GM12878 (cell line): ENCODE measurements around the gene RPS16. TPM values are rescaled to one million over a fixed set of nuclear protein-coding genes. Genes with fewer than 3 reads are reported as not detected.

Experiments used
- DPF2 ChIP-seq: fragments of 450-650 bp; IDR thresholded peaks from 2 replicates; pipeline ENCODE4 v1.6.1; 2017; ENCODE audit warnings: mild to moderate bottlenecking
- NFXL1 ChIP-seq: fragments of 450-650 bp; IDR thresholded peaks from 2 replicates; pipeline ENCODE4 v1.6.1; 2017; ENCODE audit warnings: antibody characterized with exemption, mild to moderate bottlenecking, borderline replicate concordance
- NR2F1 ChIP-seq: fragments of 450-650 bp; conservative IDR thresholded peaks from 2 replicates; pipeline ENCODE4 v1.6.1; 2017; ENCODE audit warnings: mild to moderate bottlenecking
- NRF1 ChIP-seq: conservative IDR thresholded peaks from 2 replicates; pipeline ENCODE4 v1.6.1; 2011; ENCODE audit warnings: mild to moderate bottlenecking, low read depth, low read length, improper control_type of control experiment
- RUNX3 ChIP-seq: IDR thresholded peaks from 2 replicates; pipeline ENCODE4 v1.6.1; 2012; ENCODE audit warnings: low read length, inconsistent platforms
- SIX5 ChIP-seq: IDR thresholded peaks from 2 replicates; pipeline ENCODE4 v1.6.1; 2011; ENCODE audit warnings: mild to moderate bottlenecking, low read depth, low read length, moderate library complexity; ENCODE audit not compliant: severe bottlenecking
- TCF3 ChIP-seq: IDR thresholded peaks from 2 replicates; pipeline ENCODE4 v1.6.1; 2012; ENCODE audit warnings: low read depth, mild to moderate bottlenecking, low read length, borderline replicate concordance; ENCODE audit not compliant: insufficient read depth
- ZNF217 ChIP-seq: fragments of 450-650 bp; IDR thresholded peaks from 2 replicates; pipeline ENCODE4 v1.6.1; 2017; ENCODE audit warnings: antibody characterized with exemption, mild to moderate bottlenecking
- ZNF384 ChIP-seq: IDR thresholded peaks from 2 replicates; pipeline ENCODE4 v1.6.1; 2012; ENCODE audit warnings: low read depth, mild to moderate bottlenecking, low read length, improper control_type of control experiment, borderline replicate concordance
- polyA plus RNA-seq, 11 experiments: library from polyadenylated mRNA; depleted of rRNA in 4 of 11; unstranded in 6 of 11; stranded (reverse) in 5 of 11; fragments of >200 nt; fragmentation: Nextera tagmentation in 4 of 11; fragmentation: Illumina TruSeq in 1 of 11; extraction: Ambion mirVana in 4 of 11; extraction: Trizol in 1 of 11; gene quantifications; 1 replicate in 1 of 11; 2 replicates in 10 of 11; pipeline versions ENCODE4 v1.2.1 to v1.2.3, GENCODE V29; 2011 to 2016; ENCODE audit warnings: inconsistent platforms in 2 of 11, missing spikeins in 2 of 11, low read depth in 1 of 11
- total RNA-seq, 4 experiments: library from RNA; depleted of rRNA in 3 of 4; stranded (reverse); fragments of >200 nt in 3 of 4; fragmentation: Illumina TruSeq in 1 of 4; extraction: Trizol in 1 of 4; gene quantifications; 2 replicates each; pipeline versions ENCODE4 v1.2.1 to v1.2.3, GENCODE V29; 2013 to 2021
- TF ChIP-seq, protein P1 (sequence below): fragments of 450-650 bp; formaldehyde crosslinking; IDR thresholded peaks from 2 replicates; pipeline ENCODE4 v1.4.0; 2022; ENCODE audit warnings: mild to moderate bottlenecking, moderate library complexity
- TF ChIP-seq, protein P2 (sequence below): IDR thresholded peaks from 2 replicates; pipeline ENCODE4 v1.6.1; 2012; ENCODE audit warnings: low read depth, low read length, improper control_type of control experiment
- TF ChIP-seq, protein P3 (sequence below): fragments of 450-650 bp; formaldehyde crosslinking; IDR thresholded peaks from 2 replicates; pipeline ENCODE4 v1.5.0; 2022; ENCODE audit warnings: mild to moderate bottlenecking, missing genetic modification characterization
- TF ChIP-seq, protein P4 (sequence below): fragments of 450-650 bp; IDR thresholded peaks from 2 replicates; pipeline ENCODE4 v1.6.1; 2017; ENCODE audit warnings: mild to moderate bottlenecking, moderate library complexity

RPS16 gene
- total and polyA plus RNA-seq, 10 of the 15 experiments (the other 5 are each of a cell fraction or from before 2014, with no cell fraction given), result 148 to 4,810 (median 2,343) TPM

DNA sequence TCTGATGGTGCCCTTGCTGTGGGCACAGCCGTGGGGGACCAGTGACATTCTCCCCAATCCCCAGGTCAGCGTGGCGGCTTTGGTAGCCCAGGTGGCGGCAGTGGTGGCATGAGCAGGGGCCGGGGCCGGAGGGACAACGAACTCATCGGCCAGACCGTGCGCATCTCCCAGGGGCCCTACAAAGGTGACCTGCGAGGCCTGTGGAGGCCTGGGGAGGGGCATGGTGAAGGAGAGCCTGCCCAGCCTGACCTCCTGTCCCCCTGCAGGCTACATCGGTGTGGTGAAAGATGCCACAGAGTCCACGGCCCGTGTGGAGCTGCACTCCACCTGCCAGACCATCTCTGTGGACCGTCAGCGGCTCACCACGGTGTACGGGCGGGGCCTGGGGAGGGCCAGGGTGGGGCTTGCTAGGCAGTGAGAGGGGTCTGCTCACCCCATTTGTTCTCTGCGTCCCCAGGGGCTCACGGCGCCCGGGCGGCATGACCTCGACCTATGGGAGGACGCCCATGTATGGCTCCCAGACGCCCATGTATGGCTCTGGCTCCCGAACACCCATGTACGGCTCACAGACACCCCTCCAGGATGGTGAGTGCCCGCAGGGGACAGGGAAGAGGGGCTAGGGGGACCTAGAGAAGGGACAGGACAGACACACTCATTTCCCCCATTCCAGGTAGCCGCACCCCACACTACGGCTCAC lies 37.1 kb upstream of the RPS16 start (continued):
- TF ChIP-seq, protein P1, sequence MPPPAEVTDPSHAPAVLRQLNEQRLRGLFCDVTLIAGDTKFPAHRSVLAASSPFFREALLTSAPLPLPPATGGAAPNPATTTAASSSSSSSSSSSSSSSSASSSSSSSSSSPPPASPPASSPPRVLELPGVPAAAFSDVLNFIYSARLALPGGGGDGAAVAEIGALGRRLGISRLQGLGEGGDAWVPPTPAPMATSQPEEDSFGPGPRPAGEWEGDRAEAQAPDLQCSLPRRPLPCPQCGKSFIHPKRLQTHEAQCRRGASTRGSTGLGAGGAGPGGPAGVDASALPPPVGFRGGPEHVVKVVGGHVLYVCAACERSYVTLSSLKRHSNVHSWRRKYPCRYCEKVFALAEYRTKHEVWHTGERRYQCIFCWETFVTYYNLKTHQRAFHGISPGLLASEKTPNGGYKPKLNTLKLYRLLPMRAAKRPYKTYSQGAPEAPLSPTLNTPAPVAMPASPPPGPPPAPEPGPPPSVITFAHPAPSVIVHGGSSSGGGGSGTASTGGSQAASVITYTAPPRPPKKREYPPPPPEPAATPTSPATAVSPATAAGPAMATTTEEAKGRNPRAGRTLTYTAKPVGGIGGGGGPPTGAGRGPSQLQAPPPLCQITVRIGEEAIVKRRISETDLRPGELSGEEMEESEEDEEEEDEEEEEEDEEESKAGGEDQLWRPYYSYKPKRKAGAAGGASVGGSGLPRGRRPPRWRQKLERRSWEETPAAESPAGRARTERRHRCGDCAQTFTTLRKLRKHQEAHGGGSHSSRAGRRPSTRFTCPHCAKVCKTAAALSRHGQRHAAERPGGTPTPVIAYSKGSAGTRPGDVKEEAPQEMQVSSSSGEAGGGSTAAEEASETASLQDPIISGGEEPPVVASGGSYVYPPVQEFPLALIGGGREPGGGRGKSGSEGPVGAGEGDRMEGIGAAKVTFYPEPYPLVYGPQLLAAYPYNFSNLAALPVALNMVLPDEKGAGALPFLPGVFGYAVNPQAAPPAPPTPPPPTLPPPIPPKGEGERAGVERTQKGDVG (CRISPR knock-in tag), result no peak
- TF ChIP-seq NRF1 (no peak), ZNF217 (no peak), TCF3 (no peak), SIX5 (no peak), DPF2 (no peak), RUNX3 (no peak), NFXL1 (no peak), ZNF384 (no peak), NR2F1 (no peak)
- TF ChIP-seq, protein P2, sequence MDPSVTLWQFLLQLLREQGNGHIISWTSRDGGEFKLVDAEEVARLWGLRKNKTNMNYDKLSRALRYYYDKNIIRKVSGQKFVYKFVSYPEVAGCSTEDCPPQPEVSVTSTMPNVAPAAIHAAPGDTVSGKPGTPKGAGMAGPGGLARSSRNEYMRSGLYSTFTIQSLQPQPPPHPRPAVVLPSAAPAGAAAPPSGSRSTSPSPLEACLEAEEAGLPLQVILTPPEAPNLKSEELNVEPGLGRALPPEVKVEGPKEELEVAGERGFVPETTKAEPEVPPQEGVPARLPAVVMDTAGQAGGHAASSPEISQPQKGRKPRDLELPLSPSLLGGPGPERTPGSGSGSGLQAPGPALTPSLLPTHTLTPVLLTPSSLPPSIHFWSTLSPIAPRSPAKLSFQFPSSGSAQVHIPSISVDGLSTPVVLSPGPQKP, result no peak
- TF ChIP-seq, protein P3, sequence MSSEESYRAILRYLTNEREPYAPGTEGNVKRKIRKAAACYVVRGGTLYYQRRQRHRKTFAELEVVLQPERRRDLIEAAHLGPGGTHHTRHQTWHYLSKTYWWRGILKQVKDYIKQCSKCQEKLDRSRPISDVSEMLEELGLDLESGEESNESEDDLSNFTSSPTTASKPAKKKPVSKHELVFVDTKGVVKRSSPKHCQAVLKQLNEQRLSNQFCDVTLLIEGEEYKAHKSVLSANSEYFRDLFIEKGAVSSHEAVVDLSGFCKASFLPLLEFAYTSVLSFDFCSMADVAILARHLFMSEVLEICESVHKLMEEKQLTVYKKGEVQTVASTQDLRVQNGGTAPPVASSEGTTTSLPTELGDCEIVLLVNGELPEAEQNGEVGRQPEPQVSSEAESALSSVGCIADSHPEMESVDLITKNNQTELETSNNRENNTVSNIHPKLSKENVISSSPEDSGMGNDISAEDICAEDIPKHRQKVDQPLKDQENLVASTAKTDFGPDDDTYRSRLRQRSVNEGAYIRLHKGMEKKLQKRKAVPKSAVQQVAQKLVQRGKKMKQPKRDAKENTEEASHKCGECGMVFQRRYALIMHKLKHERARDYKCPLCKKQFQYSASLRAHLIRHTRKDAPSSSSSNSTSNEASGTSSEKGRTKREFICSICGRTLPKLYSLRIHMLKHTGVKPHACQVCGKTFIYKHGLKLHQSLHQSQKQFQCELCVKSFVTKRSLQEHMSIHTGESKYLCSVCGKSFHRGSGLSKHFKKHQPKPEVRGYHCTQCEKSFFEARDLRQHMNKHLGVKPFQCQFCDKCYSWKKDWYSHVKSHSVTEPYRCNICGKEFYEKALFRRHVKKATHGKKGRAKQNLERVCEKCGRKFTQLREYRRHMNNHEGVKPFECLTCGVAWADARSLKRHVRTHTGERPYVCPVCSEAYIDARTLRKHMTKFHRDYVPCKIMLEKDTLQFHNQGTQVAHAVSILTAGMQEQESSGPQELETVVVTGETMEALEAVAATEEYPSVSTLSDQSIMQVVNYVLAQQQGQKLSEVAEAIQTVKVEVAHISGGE (CRISPR knock-in tag), result no peak
- TF ChIP-seq, protein P4, sequence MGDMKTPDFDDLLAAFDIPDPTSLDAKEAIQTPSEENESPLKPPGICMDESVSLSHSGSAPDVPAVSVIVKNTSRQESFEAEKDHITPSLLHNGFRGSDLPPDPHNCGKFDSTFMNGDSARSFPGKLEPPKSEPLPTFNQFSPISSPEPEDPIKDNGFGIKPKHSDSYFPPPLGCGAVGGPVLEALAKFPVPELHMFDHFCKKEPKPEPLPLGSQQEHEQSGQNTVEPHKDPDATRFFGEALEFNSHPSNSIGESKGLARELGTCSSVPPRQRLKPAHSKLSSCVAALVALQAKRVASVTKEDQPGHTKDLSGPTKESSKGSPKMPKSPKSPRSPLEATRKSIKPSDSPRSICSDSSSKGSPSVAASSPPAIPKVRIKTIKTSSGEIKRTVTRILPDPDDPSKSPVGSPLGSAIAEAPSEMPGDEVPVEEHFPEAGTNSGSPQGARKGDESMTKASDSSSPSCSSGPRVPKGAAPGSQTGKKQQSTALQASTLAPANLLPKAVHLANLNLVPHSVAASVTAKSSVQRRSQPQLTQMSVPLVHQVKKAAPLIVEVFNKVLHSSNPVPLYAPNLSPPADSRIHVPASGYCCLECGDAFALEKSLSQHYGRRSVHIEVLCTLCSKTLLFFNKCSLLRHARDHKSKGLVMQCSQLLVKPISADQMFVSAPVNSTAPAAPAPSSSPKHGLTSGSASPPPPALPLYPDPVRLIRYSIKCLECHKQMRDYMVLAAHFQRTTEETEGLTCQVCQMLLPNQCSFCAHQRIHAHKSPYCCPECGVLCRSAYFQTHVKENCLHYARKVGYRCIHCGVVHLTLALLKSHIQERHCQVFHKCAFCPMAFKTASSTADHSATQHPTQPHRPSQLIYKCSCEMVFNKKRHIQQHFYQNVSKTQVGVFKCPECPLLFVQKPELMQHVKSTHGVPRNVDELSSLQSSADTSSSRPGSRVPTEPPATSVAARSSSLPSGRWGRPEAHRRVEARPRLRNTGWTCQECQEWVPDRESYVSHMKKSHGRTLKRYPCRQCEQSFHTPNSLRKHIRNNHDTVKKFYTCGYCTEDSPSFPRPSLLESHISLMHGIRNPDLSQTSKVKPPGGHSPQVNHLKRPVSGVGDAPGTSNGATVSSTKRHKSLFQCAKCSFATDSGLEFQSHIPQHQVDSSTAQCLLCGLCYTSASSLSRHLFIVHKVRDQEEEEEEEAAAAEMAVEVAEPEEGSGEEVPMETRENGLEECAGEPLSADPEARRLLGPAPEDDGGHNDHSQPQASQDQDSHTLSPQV, result no peak
